Measurements from ENCODE around the gene KDM6A. TPM values are rescaled to one million over a fixed set of nuclear protein-coding genes. Genes with fewer than 3 reads are reported as not detected.

The KDM6A gene
- total and polyA plus RNA-seq, 2 of the 13 experiments (the other 11 are each of a cell fraction or from before 2014, with no cell fraction given) = 16.7 to 18.2 TPM

DNA sequence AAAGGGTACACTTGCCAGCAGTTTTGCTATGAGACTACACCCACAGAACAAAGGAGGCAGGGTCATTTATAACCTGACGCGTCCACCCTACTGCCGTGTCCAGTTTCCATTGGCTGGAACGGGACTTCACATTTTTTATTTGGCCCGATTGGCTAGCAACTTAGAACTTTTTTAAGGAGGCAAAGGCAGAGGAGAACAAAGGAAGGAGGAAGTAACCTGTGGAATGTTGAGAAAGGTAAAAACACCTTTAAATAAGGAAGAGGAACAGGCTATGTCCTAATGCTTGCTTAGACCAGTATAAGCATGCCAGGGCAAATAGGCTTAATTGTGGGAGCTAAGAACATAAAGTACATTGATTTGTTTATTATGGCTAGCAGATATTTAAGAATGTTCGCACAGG is 18.7 kb downstream of the KDM6A start:
- CTCF ChIA-PET (ENCODE audit: low intra/inter-chr PET ratio, low total read pairs) = no interaction called here
- FAIRE-seq = no peak
- Histone ChIP-seq H3K4me2 (ENCODE audit: low read depth, low read length) (no peak overlapping the region), H2AFZ (ENCODE audit: low read length) (no peak overlapping the region), H3K36me3 (replicated peaks in 1 of 2; ENCODE audit: control insufficient read depth in 1 of 2, insufficient read depth in 2 of 2, low read length in 2 of 2) (no peaks in the 10 kb centered on the region), H3K79me2 (ENCODE audit: insufficient read depth, low read length) (peaks cover 81% of the 10 kb centered on the region), H4K20me1 (ENCODE audit: insufficient read depth, low read length) (peaks cover 12% of the 10 kb centered on the region; the same call in 1 of the 2 replicates), H3K9ac (ENCODE audit: insufficient read depth, low read depth, low read length) (no peak overlapping the region), H3K4me1 (ENCODE audit: insufficient read depth, low read length) (peaks cover 10% of the 10 kb centered on the region), H3K4me3 (replicated peaks in 1 of 3; ENCODE audit: insufficient read depth in 1 of 3, low read depth in 2 of 3, low read length in 3 of 3) (no peak overlapping the region), H3K9me3 (ENCODE audit: low read length) (no peaks in the 10 kb centered on the region), H3K27ac (ENCODE audit: extremely low read length, insufficient read depth, low read length) (no peak overlapping the region), H3K27me3 (ENCODE audit: control insufficient read depth in 1 of 2, insufficient read depth in 2 of 2, low read length in 2 of 2) (no peaks in the 10 kb centered on the region)
- intact Hi-C loops (cut with micrococcal nuclease; ENCODE audit: unreplicated experiment) = no loop called here
- WGBS (ENCODE audit: low lambda C conversion rate) = 91% methylated on average over 6 of the region's 6 CpGs
- no TSS peak for BruUV-seq (replicated peaks)
- no peak for ATAC-seq
- DNase-seq (ENCODE audit: low spot score) = no peak
- in situ Hi-C loops (cut with HindIII; ENCODE audit: extremely low pct_ligation_motif_present, low pct_unique_long_range_greater_than_20kb) = no loop called here
- POLR2A ChIA-PET = no interaction called here
- no peak for TF ChIP-seq ZNF101 (CRISPR knock-in tag; IDR thresholded peaks at IDR 0.05; ENCODE audit: borderline replicate concordance, low read depth)
- TF ChIP-seq LCORL (IDR thresholded peaks at IDR 0.05) = no peak
- no peak for TF ChIP-seq LCORL (CRISPR knock-in tag; IDR thresholded peaks at IDR 0.05)
- TF ChIP-seq MLX (CRISPR knock-in tag; IDR thresholded peaks at IDR 0.05) = no peak
- no peak for TF ChIP-seq SETDB1 (CRISPR knock-in tag; IDR thresholded peaks at IDR 0.05; ENCODE audit: borderline replicate concordance)
- TF ChIP-seq IRF9 (CRISPR knock-in tag; IDR thresholded peaks at IDR 0.05; ENCODE audit: borderline replicate concordance) = no peak
- no peak for TF ChIP-seq ZNF276 (CRISPR knock-in tag; IDR thresholded peaks at IDR 0.05; ENCODE audit: low read depth)
- no peak for TF ChIP-seq HNF4A (CRISPR knock-in tag; IDR thresholded peaks at IDR 0.05)
